ENCODE results near the gene ADH7.

ADH7 gene

DNA sequence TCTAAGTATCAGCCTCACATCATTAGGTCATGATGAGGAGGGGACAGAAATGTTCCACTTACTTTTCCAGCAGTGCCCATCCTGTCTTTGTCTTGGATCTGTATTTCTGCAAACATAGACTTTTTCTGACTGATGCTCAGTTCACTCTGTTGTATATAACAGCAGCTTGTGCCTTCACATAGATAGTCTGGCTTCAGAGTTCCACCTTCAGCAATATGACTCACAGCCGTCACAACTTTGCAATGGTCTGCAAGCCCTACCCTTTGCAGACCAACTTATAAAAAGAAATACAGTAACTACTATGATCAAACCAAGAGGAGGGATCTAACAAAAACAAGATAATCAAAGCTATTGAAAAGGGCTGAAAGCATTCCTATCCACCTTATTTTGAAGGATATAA is at the start of gene ADH7:
TSS of gene ADH7 (minus strand) at position 189 of the 400 bp plus-strand sequence. CDS start at position 80, 109 bp downstream.
- DNase-seq (ENCODE audit: low read depth in 2 of 2), result no peak

DNA sequence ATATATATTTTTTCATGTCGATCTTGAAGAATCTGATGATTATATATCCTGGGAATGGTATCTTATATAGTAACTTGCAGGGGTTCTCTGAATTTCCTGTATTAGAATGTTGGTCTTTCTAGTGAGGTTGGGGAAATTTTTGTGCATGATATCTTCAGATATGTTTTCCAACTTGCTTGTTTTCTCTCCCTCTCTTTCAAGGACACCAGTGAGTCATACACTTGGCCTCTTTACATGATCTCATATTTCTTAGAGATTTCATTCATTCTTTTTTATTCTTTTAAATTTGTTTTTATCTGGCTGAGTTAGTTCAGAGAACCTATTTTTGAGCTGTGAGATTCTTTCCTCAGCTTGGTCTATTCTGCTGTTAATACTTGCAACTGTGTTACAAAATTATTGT is 48.5 kb upstream of the ADH7 start:
- DNase-seq (ENCODE audit: low read depth in 2 of 2), result no peak

DNA sequence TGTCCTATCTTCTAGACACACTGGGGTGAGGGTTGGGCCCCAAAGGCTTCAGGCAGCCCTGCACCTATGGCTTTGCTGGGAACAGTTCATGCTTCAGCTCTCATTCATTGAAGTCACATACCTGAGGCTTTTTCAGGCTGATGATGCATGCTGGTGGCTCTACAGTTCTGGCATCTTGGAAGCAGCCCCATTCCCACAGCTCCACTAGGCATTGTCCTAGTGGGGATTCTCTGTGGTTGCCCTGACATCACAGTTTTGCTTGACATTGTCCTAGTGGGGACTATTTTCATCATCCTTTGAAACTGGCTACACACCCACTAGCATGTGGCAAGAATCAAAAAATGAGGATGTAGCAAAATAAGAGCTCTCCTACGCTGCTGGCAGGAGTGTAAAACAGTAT is 38.0 kb upstream of the ADH7 start:
- no peak for DNase-seq (ENCODE audit: low read depth in 2 of 2)

- DNase-seq (ENCODE audit: low read depth in 2 of 2), result no peak
Measured at GRCh38 chr4:99471896-99472295, 36.8 kb upstream of the ADH7 start.

DNA sequence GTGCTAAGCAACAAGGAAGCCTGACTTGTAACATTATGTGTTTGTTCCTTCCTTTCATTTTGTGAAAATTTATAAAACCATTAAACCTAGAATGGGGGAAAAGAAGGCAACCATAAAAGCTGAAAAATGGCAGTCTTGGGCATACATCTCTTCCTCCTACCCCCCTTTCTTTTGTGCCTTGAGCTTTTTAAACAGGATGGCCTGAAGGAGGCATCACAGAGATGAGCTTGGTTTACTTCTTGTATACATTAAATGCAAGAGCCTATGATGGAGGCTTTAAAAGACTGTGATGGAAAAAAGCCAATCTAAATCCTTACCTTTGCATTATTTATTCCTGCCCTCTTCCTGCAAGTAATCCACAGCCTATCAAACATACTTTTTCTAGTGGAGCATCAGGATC is 36.2 kb upstream of the ADH7 start:
- no peak for DNase-seq (ENCODE audit: low read depth in 2 of 2)

DNA sequence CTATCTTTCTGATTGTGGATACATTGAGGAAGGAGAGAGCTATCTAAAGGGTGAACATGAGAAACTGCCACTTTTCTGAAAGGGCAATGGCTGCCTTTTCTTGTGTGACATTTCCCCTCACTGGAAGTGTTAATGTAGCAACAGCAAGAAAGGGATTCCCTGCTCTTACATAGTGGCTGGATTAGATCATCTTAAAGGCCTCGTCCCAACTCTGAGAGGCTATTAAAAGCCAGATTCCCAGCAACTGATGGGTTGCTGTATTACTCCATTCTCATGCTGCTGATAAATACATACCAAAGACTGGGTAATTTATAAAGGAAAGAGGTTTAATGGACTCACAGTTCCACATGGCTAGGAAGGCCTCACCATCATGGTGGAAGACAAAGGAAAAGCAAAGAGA is 33.7 kb upstream of the ADH7 start:
- DNase-seq (ENCODE audit: low read depth in 2 of 2), result no peak

- DNase-seq (ENCODE audit: low read depth in 2 of 2), result no peak
Measured at GRCh38 chr4:99467887-99468286, 32.7 kb upstream of the ADH7 start.

DNA sequence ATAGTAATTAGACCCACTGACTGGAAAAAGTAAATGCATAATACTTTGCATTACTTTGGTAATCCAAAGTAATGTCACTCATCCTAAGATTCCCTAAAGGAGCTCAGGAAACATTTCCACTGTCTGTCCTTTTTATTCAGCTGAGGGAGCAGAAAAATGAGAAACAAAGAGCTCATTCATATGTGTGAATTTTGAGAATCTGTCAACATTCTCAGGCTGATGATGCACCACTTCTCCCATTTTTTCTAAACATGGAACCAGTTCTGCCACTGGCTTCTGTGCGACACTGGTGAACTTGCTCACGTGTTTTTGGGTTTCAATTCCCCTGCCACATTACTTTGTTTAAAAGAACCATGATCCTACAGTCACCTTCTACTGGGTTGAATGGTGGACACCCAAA is 28.4 kb upstream of the ADH7 start:
- no peak for DNase-seq (ENCODE audit: low read depth in 2 of 2)

DNA sequence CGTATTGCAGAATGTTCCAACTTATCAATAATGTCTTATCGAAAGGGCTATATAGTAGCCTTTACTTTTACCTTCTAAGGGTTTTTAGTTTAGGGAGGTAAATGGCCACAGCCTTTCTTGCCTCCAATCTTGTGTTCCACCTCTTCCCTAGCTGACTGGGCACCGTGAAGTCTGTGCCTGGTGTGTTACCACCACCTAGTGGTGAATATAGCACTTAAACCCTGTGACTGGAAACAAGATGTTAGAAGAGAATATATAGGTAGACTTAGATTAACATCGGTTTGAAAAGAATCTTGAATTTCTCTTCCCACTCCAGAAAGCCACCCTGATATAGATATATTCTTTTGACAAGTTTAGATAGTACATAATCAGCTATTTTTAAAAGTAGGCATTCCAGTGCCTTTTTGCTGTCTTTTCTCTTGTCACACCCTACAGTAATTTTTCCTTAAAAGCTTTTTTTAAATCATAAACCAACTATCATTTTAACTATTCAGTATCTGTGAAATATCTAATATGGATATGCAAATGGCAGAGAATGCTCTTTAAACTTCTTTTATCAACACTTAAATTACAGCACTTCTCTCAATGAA is 27.8 kb upstream of the ADH7 start:
- peak; percentile 20 to 35 for DNase-seq (ENCODE audit: low read depth in 2 of 2)

DNA sequence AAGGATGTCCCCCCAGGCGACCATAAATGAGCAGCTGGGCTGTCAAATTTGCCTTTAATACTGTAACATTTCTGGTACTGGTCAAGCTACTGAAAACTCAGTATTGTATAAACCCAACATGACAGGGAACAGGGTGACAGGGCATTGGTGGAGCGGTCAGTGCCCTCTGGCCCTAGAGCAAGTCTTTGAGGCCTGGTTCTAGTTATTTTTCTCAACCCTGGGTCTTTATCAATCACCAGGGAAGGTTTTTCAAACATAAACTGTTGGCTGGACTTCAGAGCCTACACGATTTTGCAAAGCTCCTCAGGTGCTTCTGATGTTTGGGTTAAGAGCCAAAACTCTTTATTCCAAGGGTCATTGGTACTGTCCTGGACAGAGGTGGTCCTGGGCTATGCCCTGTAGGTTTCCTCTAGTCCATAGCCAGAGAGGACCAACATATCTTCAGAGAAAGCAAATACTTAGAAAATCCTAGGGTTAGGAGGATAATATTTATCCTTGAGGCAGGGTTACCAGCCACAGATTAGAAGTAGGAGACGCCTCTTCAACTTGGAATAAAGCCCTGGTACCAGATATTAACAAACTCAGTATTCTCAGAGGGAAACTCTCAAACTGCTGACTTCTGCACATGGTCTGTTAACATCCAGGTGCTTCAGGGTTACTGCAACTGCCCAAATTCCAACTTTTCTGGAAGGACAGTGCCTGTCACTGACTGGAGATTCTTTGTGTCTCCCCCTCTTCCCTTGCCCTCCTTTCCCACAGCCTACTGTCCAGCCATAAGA is 26.7 kb upstream of the ADH7 start:
- no peak for DNase-seq (ENCODE audit: low read depth in 2 of 2)

GRCh38 chr4:99459546-99460042 is 24.5 kb upstream of the ADH7 start:
- DNase-seq (ENCODE audit: low read depth in 2 of 2), result no peak

GRCh38 chr4:99458911-99459447 is 23.8 kb upstream of the ADH7 start:
- DNase-seq (ENCODE audit: low read depth in 2 of 2), result peak in 1 of 2 experiments; percentile 6

DNA sequence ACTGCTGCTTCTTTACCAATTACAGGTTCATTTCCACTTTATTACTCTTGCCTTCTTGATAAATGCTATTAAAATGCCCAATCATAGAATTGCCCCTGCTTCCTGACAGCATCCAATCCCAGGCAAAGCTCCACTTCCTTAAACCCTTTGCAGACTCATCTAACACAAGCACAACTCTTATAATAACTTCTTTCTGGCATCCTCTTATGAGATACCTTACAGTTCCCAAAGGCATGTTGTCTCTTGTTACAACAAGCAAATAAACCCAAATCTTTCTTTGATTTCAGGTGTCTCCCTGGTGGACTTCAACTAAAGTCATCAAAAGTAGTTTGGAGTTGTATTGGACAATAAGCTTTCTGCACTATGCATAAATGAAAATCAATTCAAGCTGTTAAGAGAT is 22.5 kb upstream of the ADH7 start:
- no peak for DNase-seq (ENCODE audit: low read depth in 2 of 2)

DNA sequence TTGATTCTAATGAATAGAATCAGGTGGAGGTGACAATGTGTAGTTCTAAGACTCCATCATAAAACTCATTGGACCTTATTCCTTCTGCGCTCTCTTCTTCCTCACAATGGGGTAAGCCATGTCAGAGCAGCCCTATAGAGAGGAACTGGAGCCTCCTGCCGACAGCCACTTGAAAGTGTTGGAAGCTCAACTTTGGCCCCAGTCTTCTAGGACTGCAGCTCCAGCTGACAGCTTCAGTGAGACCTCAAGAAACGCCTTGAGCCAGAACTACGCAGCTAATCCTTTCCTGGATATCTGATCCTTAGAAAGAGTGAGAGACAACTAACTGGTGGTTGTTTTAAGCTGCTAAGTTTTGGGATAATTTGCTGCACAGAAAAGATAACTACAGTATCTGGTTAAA is 22.1 kb upstream of the ADH7 start:
- no peak for DNase-seq (ENCODE audit: low read depth in 2 of 2)

DNA sequence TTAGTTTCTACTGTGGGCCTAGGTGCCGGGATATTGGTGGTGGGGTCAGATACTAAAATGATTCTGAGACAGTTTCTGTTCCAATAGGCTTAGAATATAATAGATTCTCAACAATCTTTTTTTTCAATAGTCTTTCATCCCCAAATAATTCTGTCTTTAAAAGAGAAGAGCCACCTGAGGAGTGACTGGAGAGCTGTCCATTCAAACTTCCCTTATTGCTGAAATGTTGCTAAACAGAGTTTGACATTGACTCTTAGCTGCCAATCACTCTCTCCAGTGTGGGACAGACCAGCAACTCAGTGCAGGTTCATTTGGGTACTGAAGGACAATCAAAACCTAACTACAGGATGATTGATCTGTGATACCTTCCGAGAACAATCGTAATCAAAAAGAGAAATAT is 12.4 kb upstream of the ADH7 start:
- no peak for DNase-seq (ENCODE audit: low read depth in 2 of 2)

DNA sequence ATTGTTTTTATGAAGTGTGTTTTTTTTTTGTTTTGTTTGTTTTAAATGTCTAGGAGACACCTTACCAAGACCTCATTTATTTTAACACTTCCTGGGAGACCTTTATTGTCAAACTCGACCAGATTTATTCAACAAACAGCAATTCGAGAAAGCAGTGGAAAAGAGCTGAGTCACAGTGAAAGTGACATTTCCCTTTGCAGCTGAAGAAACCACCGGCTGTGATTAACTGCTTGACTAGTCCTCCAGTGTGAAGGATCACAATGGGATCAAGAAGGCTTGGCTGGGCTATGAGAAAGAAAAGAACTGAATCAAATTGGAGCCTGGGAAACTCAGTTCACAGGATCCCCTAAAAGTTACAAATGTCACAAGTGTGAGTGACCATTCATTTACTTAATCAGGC is 11.9 kb upstream of the ADH7 start:
- DNase-seq (ENCODE audit: low read depth in 2 of 2), result no peak

- no peak for DNase-seq (ENCODE audit: low read depth in 2 of 2)
Measured at GRCh38 chr4:99438405-99438780, 3.3 kb upstream of the ADH7 start.

GRCh38 chr4:99437723-99438404 is 2.7 kb upstream of the ADH7 start:
- no peak for DNase-seq (ENCODE audit: low read depth in 2 of 2)

- DNase-seq (ENCODE audit: low read depth in 2 of 2), result no peak
Measured at GRCh38 chr4:99436976-99437722, 2.0 kb upstream of the ADH7 start.

DNA sequence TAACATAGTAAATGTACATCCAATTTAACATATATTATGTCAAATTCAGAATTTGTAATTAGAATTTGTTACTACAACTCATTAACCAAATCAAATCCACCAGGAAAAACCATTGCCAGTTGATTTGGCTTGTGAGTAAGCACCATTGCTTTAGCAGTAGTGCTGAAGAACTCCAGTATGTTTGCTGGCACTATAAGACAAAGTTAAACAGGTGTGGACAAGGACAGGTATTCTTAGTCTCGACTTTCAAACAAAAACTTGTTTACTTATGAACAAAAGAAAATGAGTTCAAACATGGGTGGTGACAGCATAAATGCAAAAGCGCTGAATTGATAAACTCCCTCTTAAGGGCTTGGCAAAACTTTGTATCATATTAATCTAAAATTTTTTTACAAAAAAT is 1.3 kb upstream of the ADH7 start:
- DNase-seq (ENCODE audit: low read depth in 2 of 2), result no peak

DNA sequence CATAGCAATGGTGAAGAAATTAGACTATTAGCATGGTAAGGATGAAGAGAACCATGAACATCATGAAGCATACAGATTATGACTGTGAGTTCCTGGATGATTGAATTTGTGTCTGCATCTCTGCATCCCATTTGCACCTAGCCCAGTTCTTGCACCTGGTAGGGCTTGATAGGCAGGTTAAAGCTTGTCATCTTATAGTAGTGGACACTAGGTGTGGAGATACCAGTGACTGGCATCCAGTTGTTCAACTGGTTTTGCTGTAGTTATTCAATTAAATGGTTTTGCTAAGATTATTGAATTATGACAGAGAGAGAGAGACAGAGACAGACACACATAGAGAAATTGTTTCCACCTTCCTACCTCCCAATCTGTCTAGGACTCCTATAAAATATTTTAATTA is 5.0 kb downstream of the ADH7 start:
- no peak for DNase-seq (ENCODE audit: low read depth in 2 of 2)

GRCh38 chr4:99417125-99417524 is 18.0 kb downstream of the ADH7 start:
- DNase-seq (ENCODE audit: low read depth in 2 of 2), result no peak

Data from fibroblast of skin of left biceps (primary cell).